SK-N-MC (cell line): ENCODE results near the gene CTNNA3.

ENCODE experiments used
- EZH2 ChIP-seq: fragments of 200-600 bp; sonication (generic); IDR thresholded peaks from one replicate; pipeline ENCODE4 v1.6.1; 2017; ENCODE audit warnings: antibody characterized with exemption
- FOXP2 ChIP-seq: optimal IDR thresholded peaks from 2 replicates; pipeline ENCODE3; 2011; ENCODE audit warnings: mild to moderate bottlenecking, moderate library complexity; ENCODE audit not compliant: insufficient read depth; ENCODE audit errors: extremely low read length, control extremely low read depth
- POLR2AphosphoS5 ChIP-seq: IDR thresholded peaks from 2 replicates; pipeline ENCODE4 v1.6.1; 2012; ENCODE audit warnings: mild to moderate bottlenecking, low read depth, low read length, borderline replicate concordance

DNA sequence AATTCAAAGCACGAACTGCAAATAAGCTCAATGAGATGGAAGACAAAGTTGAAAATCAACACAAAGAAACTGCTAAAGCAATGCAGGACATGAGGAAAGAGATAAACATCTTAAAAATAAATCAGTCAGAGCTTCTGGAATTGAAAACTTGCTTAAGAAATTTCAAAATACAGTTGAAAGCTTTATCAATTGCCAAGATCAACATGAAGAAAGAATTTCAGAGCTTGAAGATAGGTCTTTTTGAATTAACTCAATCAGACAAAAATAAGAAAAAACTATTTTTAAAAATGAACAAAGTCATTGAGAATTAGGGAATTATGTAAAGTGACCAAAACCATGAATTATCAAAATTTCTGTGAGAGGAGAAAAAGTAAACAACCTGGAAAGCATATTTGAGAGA lies 218.1 kb downstream of the CTNNA3 start:
- TF ChIP-seq POLR2AphosphoS5 (no peak), EZH2 (no peak), FOXP2 (no peak)
